Keratinocyte (primary cell): ENCODE data around the gene SCRN1.

Source experiments
- EZH2 ChIP-seq: IDR thresholded peaks from one replicate; pipeline ENCODE4 v1.6.1; 2012; ENCODE audit warnings: inconsistent platforms, mild to moderate bottlenecking, low read length, moderate library complexity
- TF ChIP-seq, protein P1 (sequence below), 3 experiments: IDR thresholded peaks in 1 of 3; conservative IDR thresholded peaks in 1 of 3; optimal IDR thresholded peaks in 1 of 3; 2 replicates in 2 of 3; 3 replicates in 1 of 3; pipeline versions ENCODE3 to v1.5.1; 2011; ENCODE audit warnings: low read length in 3 of 3, mild to moderate bottlenecking in 3 of 3, moderate library complexity in 2 of 3, control low read depth in 1 of 3, inconsistent platforms in 1 of 3; ENCODE audit not compliant: insufficient read depth in 2 of 3; ENCODE audit errors: extremely low read depth in 1 of 3

DNA sequence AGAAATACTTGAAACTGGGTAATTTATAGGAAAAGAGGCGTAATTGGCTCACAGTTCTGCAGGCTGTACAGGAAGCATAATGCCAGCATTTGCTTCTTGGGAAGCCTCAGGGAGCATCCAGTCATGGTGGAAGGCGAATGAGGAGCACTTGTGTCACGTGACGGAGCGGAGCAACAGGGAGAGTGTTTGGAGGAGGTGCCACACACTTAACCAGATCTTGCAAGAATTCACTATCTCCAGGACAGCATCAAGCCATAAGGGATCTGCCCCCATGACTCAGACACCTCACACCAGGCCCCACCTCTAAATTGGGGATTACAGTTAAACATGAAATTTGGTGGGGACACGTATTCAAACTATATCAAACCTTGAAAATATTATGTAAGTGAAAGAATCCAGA lies 94.0 kb downstream of the SCRN1 start:
- no peak for TF ChIP-seq EZH2
- TF ChIP-seq, protein P1, sequence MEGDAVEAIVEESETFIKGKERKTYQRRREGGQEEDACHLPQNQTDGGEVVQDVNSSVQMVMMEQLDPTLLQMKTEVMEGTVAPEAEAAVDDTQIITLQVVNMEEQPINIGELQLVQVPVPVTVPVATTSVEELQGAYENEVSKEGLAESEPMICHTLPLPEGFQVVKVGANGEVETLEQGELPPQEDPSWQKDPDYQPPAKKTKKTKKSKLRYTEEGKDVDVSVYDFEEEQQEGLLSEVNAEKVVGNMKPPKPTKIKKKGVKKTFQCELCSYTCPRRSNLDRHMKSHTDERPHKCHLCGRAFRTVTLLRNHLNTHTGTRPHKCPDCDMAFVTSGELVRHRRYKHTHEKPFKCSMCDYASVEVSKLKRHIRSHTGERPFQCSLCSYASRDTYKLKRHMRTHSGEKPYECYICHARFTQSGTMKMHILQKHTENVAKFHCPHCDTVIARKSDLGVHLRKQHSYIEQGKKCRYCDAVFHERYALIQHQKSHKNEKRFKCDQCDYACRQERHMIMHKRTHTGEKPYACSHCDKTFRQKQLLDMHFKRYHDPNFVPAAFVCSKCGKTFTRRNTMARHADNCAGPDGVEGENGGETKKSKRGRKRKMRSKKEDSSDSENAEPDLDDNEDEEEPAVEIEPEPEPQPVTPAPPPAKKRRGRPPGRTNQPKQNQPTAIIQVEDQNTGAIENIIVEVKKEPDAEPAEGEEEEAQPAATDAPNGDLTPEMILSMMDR (optimal IDR thresholded peaks at IDR 0.05 in 1 of 3, IDR thresholded peaks at IDR 0.05 in 1 of 3, conservative IDR thresholded peaks at IDR 0.05 in 1 of 3; ENCODE audit: extremely low read depth in 1 of 3, insufficient read depth in 2 of 3, low read length in 3 of 3), result no peak
